Thyroid gland (tissue), 4 donors: ENCODE results near the gene RGCC. TPM values are rescaled to one million over a fixed set of nuclear protein-coding genes. Genes with fewer than 3 reads are reported as not detected.

Experiments used
- DNase-seq, 2 donors: peaks; one replicate each; pipeline ENCODE4 v3.0.0-alpha.2; 2019
- H3K27ac ChIP-seq, 3 donors: fragments of 200-600 bp; sonication (generic); 1 replicate in 2 of 3; 2 replicates in 1 of 3; pipeline ENCODE4 v1.5.1; 2016 to 2019; ENCODE audit warnings: mild to moderate bottlenecking in 1 of 3, moderate library complexity in 1 of 3
- H3K27me3 ChIP-seq: fragments of 200-600 bp; sonication (generic); one replicate; pipeline ENCODE4 v1.5.1; 2019
- H3K36me3 ChIP-seq, 2 donors: fragments of 200-600 bp; sonication (generic); one replicate each; pipeline ENCODE4 v1.5.1; 2016 to 2019
- H3K4me1 ChIP-seq, 2 donors: fragments of 200-600 bp; sonication (generic); one replicate each; pipeline ENCODE4 v1.5.1; 2017 to 2019
- H3K4me3 ChIP-seq, 3 donors: fragments of 200-600 bp; sonication (generic); replicated peaks in 1 of 3; 1 replicate in 2 of 3; 2 replicates in 1 of 3; pipeline ENCODE4 v1.5.1; 2016; ENCODE audit warnings: mild to moderate bottlenecking in 1 of 3
- H3K9me3 ChIP-seq: fragments of 200-600 bp; sonication (generic); one replicate; pipeline ENCODE4 v1.5.1; 2017
- POLR2A ChIP-seq, 2 donors: fragments of 450-650 bp; IDR thresholded peaks; one replicate each; pipeline ENCODE4 v1.6.1; 2017; ENCODE audit warnings: antibody characterized with exemption in 2 of 2, mild to moderate bottlenecking in 2 of 2, moderate library complexity in 1 of 2
- WGBS, 2 donors: methylation state at CpG; one replicate each; pipeline ENCODE4 v1.1.5; 2017; 5-methylcytosine and 5-hydroxymethylcytosine counted together
- intact Hi-C: fragments of 100-400 bp; cut with DNase I; formaldehyde crosslinking; loops from one replicate; pipeline ENCODE4 v1.15.1; 2023
- total RNA-seq, 4 donors: library from RNA; depleted of rRNA; stranded (reverse); fragments of >200 nt; gene quantifications; one replicate each; pipeline ENCODE4 v1.2.3, GENCODE V29; 2016
- TF ChIP-seq, protein P1 (sequence below), 6 experiments: fragments of 200-600 bp in 3 of 6; fragments of 450-650 bp in 3 of 6; sonication (generic) in 3 of 6; IDR thresholded peaks; one replicate each; pipeline ENCODE4 v1.5.1; 2016 to 2019; ENCODE audit warnings: antibody characterized with exemption in 6 of 6, mild to moderate bottlenecking in 2 of 6, inconsistent platforms in 1 of 6, moderate library complexity in 1 of 6

Gene RGCC
- total RNA-seq, 4 donors from 2014 or later: 84.8 to 162 (median 127) TPM

- no peaks in the 10 kb centered on the region for H3K36me3 ChIP-seq
- H3K27ac ChIP-seq: no peak overlapping the region
- 89 to 91% methylated on average over 2 of the region's 2 CpGs for WGBS, 2 donors
- H3K9me3 ChIP-seq: no peaks in the 10 kb centered on the region
- DNase-seq: no peak
- no peak for TF ChIP-seq POLR2A (IDR thresholded peaks at IDR 0.05)
- TF ChIP-seq, protein P1, sequence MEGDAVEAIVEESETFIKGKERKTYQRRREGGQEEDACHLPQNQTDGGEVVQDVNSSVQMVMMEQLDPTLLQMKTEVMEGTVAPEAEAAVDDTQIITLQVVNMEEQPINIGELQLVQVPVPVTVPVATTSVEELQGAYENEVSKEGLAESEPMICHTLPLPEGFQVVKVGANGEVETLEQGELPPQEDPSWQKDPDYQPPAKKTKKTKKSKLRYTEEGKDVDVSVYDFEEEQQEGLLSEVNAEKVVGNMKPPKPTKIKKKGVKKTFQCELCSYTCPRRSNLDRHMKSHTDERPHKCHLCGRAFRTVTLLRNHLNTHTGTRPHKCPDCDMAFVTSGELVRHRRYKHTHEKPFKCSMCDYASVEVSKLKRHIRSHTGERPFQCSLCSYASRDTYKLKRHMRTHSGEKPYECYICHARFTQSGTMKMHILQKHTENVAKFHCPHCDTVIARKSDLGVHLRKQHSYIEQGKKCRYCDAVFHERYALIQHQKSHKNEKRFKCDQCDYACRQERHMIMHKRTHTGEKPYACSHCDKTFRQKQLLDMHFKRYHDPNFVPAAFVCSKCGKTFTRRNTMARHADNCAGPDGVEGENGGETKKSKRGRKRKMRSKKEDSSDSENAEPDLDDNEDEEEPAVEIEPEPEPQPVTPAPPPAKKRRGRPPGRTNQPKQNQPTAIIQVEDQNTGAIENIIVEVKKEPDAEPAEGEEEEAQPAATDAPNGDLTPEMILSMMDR (IDR thresholded peaks at IDR 0.05): no peak
- intact Hi-C loops: no loop called here
- H3K4me3 ChIP-seq: no peak overlapping the region
- no peaks in the 10 kb centered on the region for H3K27me3 ChIP-seq
- H3K4me1 ChIP-seq: no peaks in the 10 kb centered on the region
Observed at GRCh38 chr13:41505209-41505835, 48.0 kb downstream of the RGCC start.

GRCh38 chr13:41506312-41506711, 49.0 kb downstream of the RGCC start:
- no peak for TF ChIP-seq POLR2A (IDR thresholded peaks at IDR 0.05)
- TF ChIP-seq, protein P1 (IDR thresholded peaks at IDR 0.05): no peak
- H3K9me3 ChIP-seq: no peaks in the 10 kb centered on the region
- H3K27ac ChIP-seq: no peak overlapping the region
- intact Hi-C loops: no loop called here
- H3K36me3 ChIP-seq: no peaks in the 10 kb centered on the region
- no peak for DNase-seq
- no peaks in the 10 kb centered on the region for H3K4me1 ChIP-seq
- 96 to 97% methylated on average over 1 of the region's 1 CpG for WGBS, 2 donors
- H3K27me3 ChIP-seq: no peaks in the 10 kb centered on the region
- no peak overlapping the region for H3K4me3 ChIP-seq

DNA sequence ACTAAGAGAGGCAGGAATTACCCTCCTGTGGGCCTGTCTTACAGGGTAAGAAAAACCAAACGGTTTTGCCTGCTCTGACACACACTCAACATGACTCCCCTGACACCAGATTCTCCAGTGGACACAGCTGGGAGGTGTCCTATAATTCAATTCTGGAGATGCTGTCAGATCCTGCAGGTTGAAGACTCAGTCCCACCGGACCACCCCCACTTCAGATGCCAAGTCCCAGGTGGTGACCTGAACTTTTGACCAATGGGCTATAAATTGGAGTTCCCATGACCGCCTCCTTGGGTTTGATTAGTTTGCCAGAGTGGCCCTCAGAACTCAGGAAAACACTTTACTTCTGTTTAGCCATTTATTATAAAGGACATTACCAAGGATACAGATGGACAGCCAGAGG, 52.6 kb downstream of the RGCC start:
- no peaks in the 10 kb centered on the region for H3K27me3 ChIP-seq
- H3K4me1 ChIP-seq: no peaks in the 10 kb centered on the region
- DNase-seq: no peak
- no peak overlapping the region for H3K4me3 ChIP-seq
- H3K36me3 ChIP-seq: no peaks in the 10 kb centered on the region
- no peak for TF ChIP-seq POLR2A (IDR thresholded peaks at IDR 0.05)
- TF ChIP-seq, protein P1 (IDR thresholded peaks at IDR 0.05): no peak
- intact Hi-C loops: no loop called here
- no peaks in the 10 kb centered on the region for H3K9me3 ChIP-seq
- no peak overlapping the region for H3K27ac ChIP-seq
- WGBS, 2 donors: 79 to 94% methylated on average over 3 of the region's 3 CpGs

DNA sequence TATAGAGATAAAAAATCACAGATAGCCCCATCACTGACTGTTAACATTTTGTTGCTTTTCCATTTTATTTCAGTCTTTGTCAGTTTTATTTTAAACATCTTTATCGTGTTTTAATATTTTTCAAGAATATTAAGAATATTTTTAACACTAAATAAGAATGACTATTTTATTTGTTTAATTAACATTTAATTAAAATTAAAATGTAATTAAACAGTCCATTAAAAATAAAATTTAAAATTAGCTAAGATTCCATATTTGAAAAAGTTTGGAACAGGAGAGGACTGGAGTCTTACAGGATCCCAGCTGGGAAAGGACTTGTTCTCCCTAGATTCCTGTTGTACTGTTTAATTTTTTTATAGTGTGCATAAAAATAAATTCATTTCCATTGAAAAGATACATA, 54.5 kb downstream of the RGCC start:
- H3K36me3 ChIP-seq: no peaks in the 10 kb centered on the region
- no peak for DNase-seq
- no peaks in the 10 kb centered on the region for H3K4me1 ChIP-seq
- intact Hi-C loops: no loop called here
- no peak overlapping the region for H3K27ac ChIP-seq
- H3K9me3 ChIP-seq: no peaks in the 10 kb centered on the region
- TF ChIP-seq POLR2A (IDR thresholded peaks at IDR 0.05): no peak
- TF ChIP-seq, protein P1 (IDR thresholded peaks at IDR 0.05): no peak
- no peaks in the 10 kb centered on the region for H3K27me3 ChIP-seq
- no peak overlapping the region for H3K4me3 ChIP-seq
- 93 to 94% methylated on average over 1 of the region's 1 CpG for WGBS, 2 donors

DNA sequence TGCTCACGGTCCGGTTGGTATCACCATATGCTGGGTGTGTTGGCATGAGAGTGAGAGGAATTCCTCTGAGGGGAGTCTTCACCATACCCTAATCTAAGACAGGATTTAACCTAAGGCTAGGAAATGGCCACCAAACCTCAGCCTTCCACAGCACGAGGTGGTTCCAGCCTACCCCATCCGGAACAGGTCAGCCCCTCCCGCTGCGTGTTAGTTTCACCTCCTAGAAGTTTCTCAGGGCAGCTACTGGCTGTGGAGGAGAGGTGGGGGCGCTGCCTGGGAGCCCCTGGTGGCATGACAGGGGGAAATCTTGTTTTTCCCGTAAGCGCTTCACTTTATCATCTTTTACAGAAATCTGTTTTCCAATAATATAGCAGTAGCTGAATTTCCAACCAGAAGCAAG, 55.1 kb downstream of the RGCC start:
- no peaks in the 10 kb centered on the region for H3K27me3 ChIP-seq
- DNase-seq: no peak

More for the DNA sequence above, 55.1 kb downstream of the RGCC start:
- WGBS, 2 donors: 89 to 90% methylated on average over 9 of the region's 9 CpGs
- TF ChIP-seq, protein P1 (IDR thresholded peaks at IDR 0.05): no peak
- TF ChIP-seq POLR2A (IDR thresholded peaks at IDR 0.05): no peak
- no peaks in the 10 kb centered on the region for H3K9me3 ChIP-seq
- no peaks in the 10 kb centered on the region for H3K4me1 ChIP-seq
- no peaks in the 10 kb centered on the region for H3K36me3 ChIP-seq
- H3K27ac ChIP-seq: no peak overlapping the region
- H3K4me3 ChIP-seq: no peak overlapping the region
- intact Hi-C loops: no loop called here
